GM19099 (cell line): ENCODE measurements around the gene MED12L.

Experiments used
- POLR2A ChIP-seq: IDR thresholded peaks from 3 replicates; pipeline ENCODE4 v1.6.1; 2011; ENCODE audit warnings: low read depth; ENCODE audit not compliant: insufficient read length; ENCODE audit errors: extremely low read depth

The MED12L gene

GRCh38 chr3:151412989-151413388 lies 327.5 kb downstream of the MED12L start:
- no peak for TF ChIP-seq POLR2A

DNA sequence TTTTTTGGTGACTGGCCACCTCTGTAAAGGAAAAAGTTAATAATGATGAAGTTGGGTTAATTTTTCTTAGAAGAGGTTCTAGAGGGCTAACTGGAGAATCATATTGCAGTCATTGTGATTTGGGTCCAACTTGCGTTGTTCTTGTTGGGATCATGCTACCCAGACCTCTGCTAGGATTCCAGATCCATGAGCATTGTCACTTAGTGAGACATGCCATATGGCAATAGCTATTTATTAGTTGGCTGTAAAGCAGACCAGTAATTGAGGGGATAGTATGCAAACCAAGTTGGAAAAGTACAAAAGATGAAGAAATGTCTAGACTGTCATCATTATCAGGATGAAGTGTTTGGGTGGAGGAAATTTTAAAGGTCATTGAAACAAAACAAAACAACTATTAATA lies 329.8 kb downstream of the MED12L start:
- TF ChIP-seq POLR2A, result no peak

DNA sequence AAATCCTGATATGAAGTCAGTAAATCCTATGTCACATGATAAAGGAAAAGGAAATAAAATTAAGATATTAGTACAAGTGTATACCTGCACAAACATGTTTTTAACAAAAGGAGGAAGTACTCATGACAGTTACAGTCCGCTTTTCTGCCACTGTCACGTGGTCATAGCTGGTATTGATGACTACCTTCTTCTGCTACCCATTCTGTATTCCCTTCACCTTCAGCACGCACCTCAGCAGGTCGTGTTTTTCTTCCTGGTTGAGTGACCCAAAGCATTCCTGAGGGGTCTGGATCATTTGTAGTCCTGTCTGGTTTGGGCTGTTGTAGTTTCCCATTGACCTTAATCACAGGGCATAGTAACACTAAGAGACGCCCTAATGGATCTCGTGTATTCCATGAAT lies 334.3 kb downstream of the MED12L start:
- TF ChIP-seq POLR2A, result no peak

DNA sequence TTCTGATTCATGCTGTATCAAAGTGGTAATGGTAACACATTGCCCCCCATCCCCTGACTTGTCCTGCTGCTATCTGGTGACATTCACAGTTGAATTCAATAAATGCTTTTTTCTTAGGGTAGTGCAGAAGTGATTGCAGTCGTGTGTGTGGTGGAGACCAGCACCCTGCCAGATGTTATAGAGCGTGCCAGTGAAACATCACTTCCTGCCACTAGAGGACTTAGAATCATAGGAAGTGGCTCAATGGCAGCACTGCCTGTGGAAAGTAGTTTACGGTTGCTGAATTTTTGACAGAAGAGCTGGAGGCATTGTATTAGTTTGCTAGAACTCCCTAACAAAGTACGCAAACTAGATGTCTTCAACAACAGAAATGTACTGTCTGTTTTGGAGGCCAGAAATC lies 336.5 kb downstream of the MED12L start:
- no peak for TF ChIP-seq POLR2A

GRCh38 chr3:151423091-151423490 lies 337.6 kb downstream of the MED12L start:
- no peak for TF ChIP-seq POLR2A

DNA sequence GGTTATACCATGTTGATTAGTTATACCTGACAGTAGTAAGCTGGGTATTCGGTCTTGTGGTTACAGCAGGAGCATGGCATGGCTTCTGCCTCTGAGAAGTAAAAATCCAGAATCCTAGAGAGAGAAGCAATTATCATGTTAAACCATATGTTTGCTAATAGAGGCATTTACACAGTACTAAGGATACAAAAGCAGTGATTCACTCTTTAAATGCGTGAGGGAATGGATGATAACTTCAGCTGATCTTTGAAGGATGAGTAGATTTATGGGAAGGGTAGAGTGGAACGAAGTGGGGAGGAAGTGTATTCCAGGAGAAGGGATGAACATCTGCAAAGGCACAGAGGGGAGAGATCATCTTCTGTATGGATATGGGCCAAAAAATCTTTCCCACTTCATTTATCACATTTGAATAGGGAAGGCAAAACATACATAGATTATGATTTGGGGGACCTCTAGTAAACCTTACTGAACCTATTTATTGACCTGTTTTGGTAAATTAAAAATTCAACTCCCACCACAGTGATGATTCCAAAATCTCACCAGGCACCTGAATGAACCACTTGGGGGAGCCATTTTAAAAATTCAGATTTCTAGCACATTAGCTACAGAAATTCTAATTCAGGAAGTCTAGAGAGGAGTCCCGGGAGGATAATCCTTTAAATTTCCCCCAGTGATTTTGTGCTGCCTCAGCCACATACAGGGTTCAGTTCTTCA lies 340.3 kb downstream of the MED12L start:
- no peak for TF ChIP-seq POLR2A

DNA sequence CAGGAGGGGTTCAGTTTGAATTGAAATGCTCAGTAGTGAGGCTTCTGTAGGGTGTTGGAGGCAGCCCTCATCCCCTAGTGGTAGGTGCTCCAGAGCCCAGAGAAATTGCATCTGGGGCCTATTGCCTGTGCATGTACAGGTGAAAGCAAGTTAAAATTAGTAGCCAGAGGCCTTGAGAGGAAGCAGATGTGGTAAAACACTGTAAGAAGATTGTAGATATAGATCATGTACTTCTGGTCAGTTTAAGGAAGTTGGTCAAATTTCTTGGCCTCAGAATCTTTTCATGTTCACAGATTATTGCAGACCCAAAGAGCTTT lies 340.8 kb downstream of the MED12L start:
- TF ChIP-seq POLR2A, result no peak

DNA sequence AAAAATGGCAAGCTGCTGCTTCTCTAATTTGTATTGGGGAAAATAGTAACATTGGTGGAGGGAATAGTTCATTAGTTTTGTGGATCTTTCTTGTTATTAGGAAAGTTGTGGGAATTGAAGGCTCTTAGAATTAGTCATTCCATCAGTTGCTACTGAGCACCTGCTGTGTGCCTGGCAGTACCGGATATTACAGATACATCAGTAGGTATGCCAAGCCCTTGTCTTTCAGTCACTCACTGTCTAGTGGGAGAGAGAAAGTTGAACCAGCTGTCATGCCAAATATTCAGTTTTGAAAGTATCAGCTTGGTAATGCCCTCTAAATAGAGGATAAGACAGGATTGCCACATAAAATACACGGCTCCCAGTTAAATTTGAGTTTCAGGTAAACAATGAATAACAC lies 342.9 kb downstream of the MED12L start:
- no peak for TF ChIP-seq POLR2A

GRCh38 chr3:151430821-151431484 lies 345.5 kb downstream of the MED12L start:
- TF ChIP-seq POLR2A, result no peak

DNA sequence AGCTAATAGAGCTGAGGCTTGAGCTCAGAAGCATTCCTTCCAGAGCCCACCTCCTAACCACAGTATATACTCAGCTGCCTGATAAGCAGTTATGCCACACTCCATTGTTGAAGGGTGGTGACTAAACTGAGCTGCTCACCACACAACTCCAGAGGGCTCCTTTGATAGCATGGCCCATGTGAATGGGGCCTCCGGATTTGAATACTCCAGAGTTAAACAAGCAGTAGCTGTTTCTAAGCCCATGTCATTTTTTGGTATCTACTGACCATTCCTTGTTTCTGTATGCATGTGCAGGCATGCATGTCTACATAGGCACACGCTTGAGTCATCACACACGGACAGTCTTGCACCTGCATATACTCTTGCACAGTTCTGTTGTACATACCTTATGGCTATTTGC lies 346.5 kb downstream of the MED12L start:
- TF ChIP-seq POLR2A, result no peak

- no peak for TF ChIP-seq POLR2A
Measured at GRCh38 chr3:151432616-151433372, 347.3 kb downstream of the MED12L start.

GRCh38 chr3:151434151-151434890 lies 348.9 kb downstream of the MED12L start:
- TF ChIP-seq POLR2A, result no peak

DNA sequence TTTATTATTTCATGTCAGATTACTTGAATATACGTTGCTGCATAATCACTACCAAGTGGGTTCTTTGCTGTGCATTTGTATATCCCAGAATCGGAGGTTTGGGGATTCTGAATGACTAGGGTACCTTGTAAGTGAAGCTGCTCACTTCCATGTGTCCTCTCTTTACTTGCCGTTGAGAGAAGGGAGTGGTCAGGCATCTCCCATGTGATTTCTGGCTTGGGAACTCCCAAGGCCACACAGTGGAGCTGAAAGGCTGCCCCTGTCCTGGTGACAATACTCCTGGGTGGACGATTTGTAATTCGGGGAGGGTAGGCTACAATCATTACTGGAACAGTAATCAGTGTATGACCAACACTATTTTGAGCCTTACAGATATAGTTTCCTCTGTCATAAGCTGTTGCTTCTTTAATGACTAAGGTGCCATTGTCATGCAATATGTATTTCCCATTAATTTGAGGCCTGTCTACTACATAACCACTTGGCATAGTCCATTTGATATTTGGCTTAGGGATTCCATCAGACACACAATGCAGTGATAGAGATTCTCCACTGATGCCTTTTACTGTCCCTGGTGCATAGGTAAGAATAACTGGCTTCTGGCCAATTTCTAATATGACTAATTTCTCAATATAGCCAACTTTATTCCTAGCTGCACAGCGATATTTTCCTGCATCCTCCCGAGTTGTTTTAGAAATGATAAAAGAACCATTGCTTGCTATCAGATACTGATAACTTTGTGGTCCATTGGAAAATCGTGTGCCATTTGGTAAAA lies 351.4 kb downstream of the MED12L start:
- TF ChIP-seq POLR2A, result no peak

DNA sequence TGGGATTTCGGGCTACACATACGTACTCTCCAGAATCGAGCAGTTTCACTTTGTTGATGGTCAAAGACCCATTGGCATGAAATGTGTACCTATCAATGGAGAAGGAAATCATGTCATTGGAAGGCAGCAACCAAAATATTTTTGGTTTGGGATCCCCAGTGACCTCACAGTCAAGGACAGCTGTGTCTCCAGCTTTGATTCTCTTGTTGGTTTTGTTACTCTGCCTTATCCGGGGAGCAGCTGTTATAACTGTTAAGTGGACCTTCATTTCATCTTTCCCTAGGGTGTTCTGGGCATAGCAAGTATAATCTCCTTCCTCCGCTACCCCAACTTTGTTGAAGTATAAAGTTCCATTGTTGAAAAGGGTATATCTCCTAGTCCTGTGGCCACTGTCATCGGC lies 352.4 kb downstream of the MED12L start:
- TF ChIP-seq POLR2A, result no peak

DNA sequence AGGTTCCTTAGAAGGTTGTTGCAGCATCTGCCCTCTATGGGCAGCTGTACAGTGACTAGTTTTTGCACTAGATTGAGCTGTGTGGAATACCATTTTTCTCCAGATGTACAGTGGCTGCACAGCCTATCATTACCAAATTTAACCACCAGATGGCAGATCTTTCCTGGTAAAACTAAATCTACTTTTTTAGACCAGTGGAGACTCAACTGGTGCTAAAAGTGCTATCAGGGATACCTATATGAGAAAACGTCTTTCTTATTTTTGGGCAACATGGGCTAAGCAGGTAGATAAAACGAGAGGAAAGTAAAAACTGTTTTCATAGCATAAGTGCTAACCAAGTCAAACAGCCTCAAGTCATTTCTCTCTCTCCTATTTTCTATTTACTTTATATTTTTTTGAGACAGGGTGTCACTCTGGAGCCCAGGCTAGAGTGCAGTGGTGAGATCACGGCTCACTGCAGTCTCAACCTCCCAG lies 354.2 kb downstream of the MED12L start:
- no peak for TF ChIP-seq POLR2A

DNA sequence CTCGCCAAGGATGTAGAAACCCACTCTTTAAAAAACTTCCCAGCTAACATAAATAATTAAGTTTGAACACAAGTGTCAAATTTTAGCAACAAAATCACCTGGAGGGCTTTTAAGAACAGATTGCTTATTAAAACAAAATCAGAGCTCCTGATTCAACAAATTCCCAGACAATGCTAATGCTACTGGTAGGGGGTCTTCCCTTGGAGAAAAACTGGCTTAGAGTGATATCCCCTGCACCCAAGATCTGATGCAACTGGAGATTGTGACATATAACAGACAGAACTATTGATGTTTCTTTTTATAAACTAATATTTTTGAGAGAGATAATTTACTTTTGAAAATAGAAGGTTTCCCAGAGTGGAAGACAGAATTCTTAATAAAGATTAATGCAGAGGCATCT lies 355.5 kb downstream of the MED12L start:
- TF ChIP-seq POLR2A, result no peak
